H9 (cell line): Measurements from ENCODE around the gene NRXN3. TPM values are rescaled to one million over a fixed set of nuclear protein-coding genes. Genes with fewer than 3 reads are reported as not detected.
A peak's percentile ranks its signal among the peaks of the same experiment; 100 is the strongest.

Experiments
- DNase-seq: peaks from one replicate; pipeline ENCODE4 v3.0.0-alpha.2; 2017
- H2AFZ ChIP-seq: one replicate; pipeline ENCODE4 v1.6.1; 2013; ENCODE audit warnings: mild to moderate bottlenecking, low read length, control low read depth, moderate library complexity
- H2AK5ac ChIP-seq: 2 replicates; pipeline ENCODE4 v1.6.1; 2013; ENCODE audit warnings: low read length, control low read depth, mixed read lengths; ENCODE audit not compliant: insufficient read length
- H2BK120ac ChIP-seq: one replicate; pipeline ENCODE4 v1.6.1; 2013; ENCODE audit warnings: low read depth, mild to moderate bottlenecking, low read length, control low read depth, inconsistent platforms; ENCODE audit not compliant: poor library complexity, severe bottlenecking
- H2BK12ac ChIP-seq: 2 replicates; pipeline ENCODE4 v1.6.1; 2013; ENCODE audit warnings: low read length, control low read depth, mixed read lengths, low read depth; ENCODE audit not compliant: insufficient read length
- H2BK15ac ChIP-seq: 2 replicates; pipeline ENCODE4 v1.6.1; 2013; ENCODE audit warnings: low read depth, low read length, control low read depth
- H2BK20ac ChIP-seq: one replicate; pipeline ENCODE4 v1.6.1; 2013; ENCODE audit warnings: low read depth, mild to moderate bottlenecking, low read length, control low read depth, inconsistent platforms; ENCODE audit not compliant: poor library complexity, severe bottlenecking
- H2BK5ac ChIP-seq: 2 replicates; pipeline ENCODE4 v1.6.1; 2013; ENCODE audit warnings: low read length, control low read depth, mixed read lengths; ENCODE audit not compliant: insufficient read length
- H3K14ac ChIP-seq: 2 replicates; pipeline ENCODE4 v1.6.1; 2013; ENCODE audit warnings: low read length, control low read depth; ENCODE audit not compliant: insufficient read depth
- H3K18ac ChIP-seq: 2 replicates; pipeline ENCODE4 v1.6.1; 2013; ENCODE audit warnings: low read depth, mild to moderate bottlenecking, mixed read lengths, low read length, control low read depth; ENCODE audit not compliant: insufficient read length
- H3K23ac ChIP-seq: 2 replicates; pipeline ENCODE4 v1.6.1; 2013; ENCODE audit warnings: low read length, control low read depth, mixed read lengths, low read depth; ENCODE audit not compliant: insufficient read length
- H3K23me2 ChIP-seq: 2 replicates; pipeline ENCODE4 v1.6.1; 2013; ENCODE audit warnings: low read depth, mild to moderate bottlenecking, mixed read lengths, low read length, control low read depth; ENCODE audit not compliant: insufficient read length, poor library complexity, severe bottlenecking
- H3K27ac ChIP-seq: 2 replicates; pipeline ENCODE4 v1.5.1; 2013; ENCODE audit warnings: low read length, control low read depth, mixed read lengths, low read depth; ENCODE audit not compliant: insufficient read length
- H3K27me3 ChIP-seq: 2 replicates; pipeline ENCODE4 v1.6.1; 2013; ENCODE audit warnings: low read length, control low read depth, inconsistent platforms; ENCODE audit not compliant: insufficient read depth
- H3K4ac ChIP-seq: 2 replicates; pipeline ENCODE4 v1.6.1; 2013; ENCODE audit warnings: low read depth, mild to moderate bottlenecking, control low read depth, inconsistent platforms, low read length, moderate library complexity
- H3K4me1 ChIP-seq: 2 replicates; pipeline ENCODE4 v1.6.1; 2013; ENCODE audit warnings: low read length, control low read depth, inconsistent platforms; ENCODE audit not compliant: insufficient read depth
- H3K4me2 ChIP-seq: 2 replicates; pipeline ENCODE4 v1.6.1; 2013; ENCODE audit warnings: low read length, control low read depth, mixed read lengths; ENCODE audit not compliant: insufficient read length, insufficient read depth
- H3K56ac ChIP-seq: 2 replicates; pipeline ENCODE4 v1.6.1; 2013; ENCODE audit warnings: low read depth, mild to moderate bottlenecking, mixed read lengths, low read length, control low read depth; ENCODE audit not compliant: insufficient read length
- H3K79me1 ChIP-seq: 2 replicates; pipeline ENCODE4 v1.6.1; 2013; ENCODE audit warnings: low read depth, mild to moderate bottlenecking, moderate library complexity, low read length, control low read depth, inconsistent platforms; ENCODE audit not compliant: insufficient read depth, poor library complexity, severe bottlenecking
- H3K79me2 ChIP-seq: 2 replicates; pipeline ENCODE4 v1.6.1; 2013; ENCODE audit warnings: low read length, control low read depth, inconsistent platforms; ENCODE audit not compliant: insufficient read depth
- H3K9ac ChIP-seq: 2 replicates; pipeline ENCODE4 v1.6.1; 2013; ENCODE audit warnings: low read length, control low read depth, mixed read lengths; ENCODE audit not compliant: insufficient read length; ENCODE audit errors: extremely low read depth
- H3K9me3 ChIP-seq: one replicate; pipeline ENCODE4 v1.6.1; 2013; ENCODE audit warnings: low read depth, low read length, inconsistent platforms; ENCODE audit not compliant: control insufficient read depth
- H3T11ph ChIP-seq: one replicate; pipeline ENCODE4 v1.6.1; 2013; ENCODE audit warnings: mild to moderate bottlenecking, low read length, control low read depth, inconsistent platforms
- H4K20me1 ChIP-seq: one replicate; pipeline ENCODE4 v1.6.1; 2013; ENCODE audit not compliant: control insufficient read depth, insufficient read length, insufficient read depth
- H4K5ac ChIP-seq: 2 replicates; pipeline ENCODE4 v1.6.1; 2013; ENCODE audit warnings: low read depth, mild to moderate bottlenecking, mixed read lengths, low read length, control low read depth; ENCODE audit not compliant: insufficient read length
- H4K8ac ChIP-seq: replicated peaks from 2 replicates; pipeline ENCODE4 v1.6.1; 2013; ENCODE audit warnings: low read length, control low read depth, mixed read lengths, low read depth; ENCODE audit not compliant: insufficient read length
- H4K91ac ChIP-seq: 2 replicates; pipeline ENCODE4 v1.6.1; 2013; ENCODE audit warnings: low read depth, mild to moderate bottlenecking, moderate library complexity, mixed read lengths, low read length, control low read depth; ENCODE audit not compliant: insufficient read length
- H3K27ac Mint-ChIP-seq, 3 experiments: 2 replicates in 2 of 3; 3 replicates in 1 of 3; pipeline ENCODE4 v1.8.0; 2020 to 2021; ENCODE audit warnings: mixed read lengths in 3 of 3, mild to moderate bottlenecking in 1 of 3, moderate library complexity in 1 of 3
- H3K27me3 Mint-ChIP-seq: 2 replicates; pipeline ENCODE4 v1.8.0; 2021; ENCODE audit warnings: low read depth, mild to moderate bottlenecking, moderate library complexity, mixed read lengths
- H3K36me3 Mint-ChIP-seq, 3 experiments: 2 replicates in 2 of 3; 3 replicates in 1 of 3; pipeline ENCODE4 v1.8.0; 2020 to 2021; ENCODE audit warnings: low read depth in 3 of 3, mixed read lengths in 3 of 3; ENCODE audit not compliant: insufficient read depth in 1 of 3
- H3K4me1 Mint-ChIP-seq, 2 experiments: 2 replicates each; pipeline ENCODE4 v1.8.0; 2020; ENCODE audit warnings: mixed read lengths in 2 of 2
- H3K4me3 Mint-ChIP-seq, 2 experiments: 2 replicates in 1 of 2; 3 replicates in 1 of 2; pipeline ENCODE4 v1.8.0; 2020 to 2021; ENCODE audit warnings: mild to moderate bottlenecking in 2 of 2, mixed read lengths in 2 of 2, moderate library complexity in 1 of 2
- H3K9me3 Mint-ChIP-seq, 2 experiments: 2 replicates in 1 of 2; 3 replicates in 1 of 2; pipeline ENCODE4 v1.8.0; 2020; ENCODE audit warnings: mild to moderate bottlenecking in 2 of 2, mixed read lengths in 2 of 2, moderate library complexity in 1 of 2
- WGBS: extraction: QIAGEN DNeasy Blood & Tissue Kit; methylation state at CpG from one replicate; pipeline ENCODE4 v1.1.7; 2013; ENCODE audit warnings: missing lambda C conversion rate, low lambda C conversion rate, mixed read lengths; ENCODE audit not compliant: insufficient read length; ENCODE audit errors: extremely low coverage; 5-methylcytosine and 5-hydroxymethylcytosine counted together
- total RNA-seq: library from RNA; stranded (reverse); gene quantifications from 2 replicates; pipeline ENCODE4 v1.2.1, GENCODE V29; 2021
- TF ChIP-seq, protein P1 (sequence below): fragments of 200-600 bp; sonication (generic); conservative IDR thresholded peaks from 3 replicates; pipeline ENCODE4 v1.8.0; 2021; ENCODE audit warnings: antibody characterized with exemption, mild to moderate bottlenecking

NRXN3 gene
- total RNA-seq, 1 experiment from 2014 or later, result 1.8 TPM

DNA sequence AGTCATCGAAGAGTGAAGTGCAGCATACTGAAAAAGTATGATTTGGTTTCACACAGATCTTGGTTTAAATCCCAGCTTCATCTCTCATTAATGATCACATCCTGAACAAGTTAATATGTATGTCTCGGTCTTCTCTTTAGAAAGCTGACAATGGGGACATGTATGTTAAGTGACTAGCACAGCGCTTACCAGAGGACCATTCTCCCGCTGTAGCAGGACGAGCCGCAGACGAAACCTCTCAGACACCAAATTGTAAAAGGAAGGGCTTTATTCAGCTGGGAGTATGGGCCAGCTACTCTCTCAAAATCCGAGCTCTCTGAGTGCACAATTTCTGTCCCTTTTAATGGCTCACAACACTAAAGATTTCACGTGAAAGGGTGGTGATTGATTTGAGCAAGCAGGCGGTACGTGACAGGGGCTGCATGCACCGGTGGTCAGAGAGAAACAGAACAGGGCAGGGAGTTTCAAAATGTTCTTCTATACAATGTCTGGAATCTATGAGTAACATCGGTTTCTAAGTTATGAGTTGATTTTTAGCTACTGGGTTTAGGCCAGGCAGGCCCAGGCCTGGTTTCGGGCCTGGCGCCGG, 1358.7 kb downstream of the NRXN3 start:
- Histone ChIP-seq H2AFZ (no peak overlapping the region), H2BK5ac (no peak overlapping the region), H3K9ac (no peak overlapping the region), H3K4ac (no peak overlapping the region), H3K23ac (no peak overlapping the region), H4K5ac (no peak overlapping the region), H4K20me1 (no peaks in the 10 kb centered on the region), H2BK20ac (no peak overlapping the region), H2BK15ac (no peak overlapping the region), H3K4me1 (no peaks in the 10 kb centered on the region), H3K14ac (no peak overlapping the region), H3K79me2 (no peaks in the 10 kb centered on the region), H3K4me2 (no peak overlapping the region), H3K56ac (no peak overlapping the region), H4K91ac (no peak overlapping the region), H3T11ph (no peak overlapping the region), H3K23me2 (no peaks in the 10 kb centered on the region), H3K27me3 (no peaks in the 10 kb centered on the region), H3K9me3 (no peaks in the 10 kb centered on the region), H2BK120ac (no peak overlapping the region), H4K8ac (no peak overlapping the region), H2AK5ac (no peak overlapping the region), H3K27ac (no peak overlapping the region), H3K18ac (no peak overlapping the region), H3K79me1 (no peaks in the 10 kb centered on the region), H2BK12ac (no peak overlapping the region)
- TF ChIP-seq, protein P1, sequence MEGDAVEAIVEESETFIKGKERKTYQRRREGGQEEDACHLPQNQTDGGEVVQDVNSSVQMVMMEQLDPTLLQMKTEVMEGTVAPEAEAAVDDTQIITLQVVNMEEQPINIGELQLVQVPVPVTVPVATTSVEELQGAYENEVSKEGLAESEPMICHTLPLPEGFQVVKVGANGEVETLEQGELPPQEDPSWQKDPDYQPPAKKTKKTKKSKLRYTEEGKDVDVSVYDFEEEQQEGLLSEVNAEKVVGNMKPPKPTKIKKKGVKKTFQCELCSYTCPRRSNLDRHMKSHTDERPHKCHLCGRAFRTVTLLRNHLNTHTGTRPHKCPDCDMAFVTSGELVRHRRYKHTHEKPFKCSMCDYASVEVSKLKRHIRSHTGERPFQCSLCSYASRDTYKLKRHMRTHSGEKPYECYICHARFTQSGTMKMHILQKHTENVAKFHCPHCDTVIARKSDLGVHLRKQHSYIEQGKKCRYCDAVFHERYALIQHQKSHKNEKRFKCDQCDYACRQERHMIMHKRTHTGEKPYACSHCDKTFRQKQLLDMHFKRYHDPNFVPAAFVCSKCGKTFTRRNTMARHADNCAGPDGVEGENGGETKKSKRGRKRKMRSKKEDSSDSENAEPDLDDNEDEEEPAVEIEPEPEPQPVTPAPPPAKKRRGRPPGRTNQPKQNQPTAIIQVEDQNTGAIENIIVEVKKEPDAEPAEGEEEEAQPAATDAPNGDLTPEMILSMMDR, result no peak
- DNase-seq, result no peak
- H3K4me1 Mint-ChIP-seq, result no peaks in the 10 kb centered on the region
- H3K9me3 Mint-ChIP-seq, result no peaks in the 10 kb centered on the region
- peak overlapping the region in 2 of 3 experiments; percentile 46 to 92; a peak in 3 of 7 replicates for H3K27ac Mint-ChIP-seq
- H3K27me3 Mint-ChIP-seq, result no peaks in the 10 kb centered on the region
- H3K4me3 Mint-ChIP-seq, result no peak overlapping the region
- WGBS, result no CpG with 5 or more reads among the region's 16 CpGs
- H3K36me3 Mint-ChIP-seq, result no peaks in the 10 kb centered on the region
